Psoas muscle (tissue), 8 donors: ENCODE data around the gene VEGFA. TPM values are rescaled to one million over a fixed set of nuclear protein-coding genes. Genes with fewer than 3 reads are reported as not detected.

Source experiments
- ATAC-seq, 4 donors: fragments of 200-7000 bp; cut with Tn5 transposase; one replicate each; pipeline ENCODE4 v1.9.1; 2020; ENCODE audit warnings: moderate library complexity in 3 of 4, mild to moderate bottlenecking in 2 of 4
- DNase-seq, 2 donors: peaks; one replicate each; pipeline ENCODE4 v3.0.0-alpha.2; 2020
- H3K27ac ChIP-seq: fragments of 200-600 bp; one replicate; pipeline ENCODE4 v1.8.0; 2022
- H3K27me3 ChIP-seq, 3 donors: fragments of 200-600 bp in 1 of 3; one replicate each; pipeline versions ENCODE4 v1.6.1 to v1.8.0; 2013 to 2022; ENCODE audit warnings: low read length in 2 of 3, mild to moderate bottlenecking in 2 of 3, moderate library complexity in 1 of 3; ENCODE audit not compliant: insufficient read depth in 3 of 3
- H3K36me3 ChIP-seq, 2 donors: fragments of 200-600 bp in 1 of 2; one replicate each; pipeline versions ENCODE4 v1.6.1 to v1.8.0; 2013 to 2022; ENCODE audit warnings: low read depth in 1 of 2, mild to moderate bottlenecking in 1 of 2, moderate library complexity in 1 of 2; ENCODE audit not compliant: insufficient read depth in 1 of 2
- H3K4me1 ChIP-seq: fragments of 200-600 bp; one replicate; pipeline ENCODE4 v1.8.0; 2022
- H3K4me3 ChIP-seq: fragments of 200-600 bp; one replicate; pipeline ENCODE4 v1.8.0; 2022; ENCODE audit warnings: mild to moderate bottlenecking
- H3K9me3 ChIP-seq: fragments of 200-600 bp; one replicate; pipeline ENCODE4 v1.8.0; 2022
- WGBS, 3 donors: extraction: QIAGEN DNeasy Blood & Tissue Kit; methylation state at CpG; one replicate each; pipeline versions ENCODE4 v1.1.6 to v1.1.7; 2013; 5-methylcytosine and 5-hydroxymethylcytosine counted together
- intact Hi-C, 2 donors: fragments of 100-400 bp; cut with DNase I; formaldehyde crosslinking; loops; one replicate each; pipeline versions ENCODE4 v1.11.0 to v1.14.2; 2022
- polyA plus RNA-seq, 3 donors: library from polyadenylated mRNA; stranded (reverse); fragments of 200-250 nt; gene quantifications; one replicate each; pipeline ENCODE4 v1.2.3, GENCODE V29; 2013
- total RNA-seq, 4 donors: library from RNA; stranded (reverse); fragmentation: NEBNext Ultra II Directional in 2 of 4; extraction: Animal tissue kit (Norgen Biotek cat#: 25700) in 2 of 4; gene quantifications; one replicate each; pipeline versions ENCODE4 v1.2.1 to v1.2.4, GENCODE V29; 2021 to 2023
- TF ChIP-seq, protein P1 (sequence below): fragments of 200-600 bp; IDR thresholded peaks from one replicate; pipeline ENCODE4 v1.8.0; 2022; ENCODE audit warnings: antibody characterized with exemption
- donor health status: healthy with polysubstance abuse.
- donor health status: DM: no; HTN: no; CAD: no; lungs with moderate emphysema.
- donor health status: Bipolar disorder and iron deficiency.
- donor health status: healthy.
- donor health status: DM: yes; HTN: yes; CAD: no.
- donor health status: DM: no; HTN: no; CAD: no.
- donor health status: DM: no; HTN: no; CAD: no.
- donor health status: DM: yes; HTN: yes; CAD: no.

VEGFA gene
- total and polyA plus RNA-seq, 7 donors = 78.1 to 345 (median 132) TPM

DNA sequence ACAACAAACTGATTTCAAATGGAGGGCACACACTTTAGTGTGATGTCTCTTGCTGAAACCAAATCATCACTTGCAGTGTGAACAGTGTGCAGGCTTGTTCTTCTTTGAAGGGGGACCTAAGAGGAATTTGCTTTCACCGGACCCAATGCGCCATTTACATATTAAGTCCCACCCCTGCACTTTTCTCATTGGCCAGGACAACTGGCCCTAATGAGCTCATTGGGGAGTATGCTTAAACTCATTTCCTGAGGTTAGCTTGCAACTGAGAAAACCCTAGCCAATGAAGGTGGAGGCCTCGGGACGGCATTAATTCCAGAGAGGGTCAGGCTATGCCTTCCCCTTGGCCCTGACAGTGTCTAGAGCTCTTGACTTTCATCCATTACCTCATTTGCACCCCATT is 58.7 kb downstream of the VEGFA start:
- Histone ChIP-seq H3K36me3 (no peaks in the 10 kb centered on the region), H3K4me1 (no peaks in the 10 kb centered on the region), H3K9me3 (no peaks in the 10 kb centered on the region), H3K27me3 (no peaks in the 10 kb centered on the region), H3K4me3 (no peak overlapping the region), H3K27ac (no peak overlapping the region)
- ATAC-seq (no peak), DNase-seq (no peak)
- intact Hi-C loops = no loop called here
- TF ChIP-seq, protein P1, sequence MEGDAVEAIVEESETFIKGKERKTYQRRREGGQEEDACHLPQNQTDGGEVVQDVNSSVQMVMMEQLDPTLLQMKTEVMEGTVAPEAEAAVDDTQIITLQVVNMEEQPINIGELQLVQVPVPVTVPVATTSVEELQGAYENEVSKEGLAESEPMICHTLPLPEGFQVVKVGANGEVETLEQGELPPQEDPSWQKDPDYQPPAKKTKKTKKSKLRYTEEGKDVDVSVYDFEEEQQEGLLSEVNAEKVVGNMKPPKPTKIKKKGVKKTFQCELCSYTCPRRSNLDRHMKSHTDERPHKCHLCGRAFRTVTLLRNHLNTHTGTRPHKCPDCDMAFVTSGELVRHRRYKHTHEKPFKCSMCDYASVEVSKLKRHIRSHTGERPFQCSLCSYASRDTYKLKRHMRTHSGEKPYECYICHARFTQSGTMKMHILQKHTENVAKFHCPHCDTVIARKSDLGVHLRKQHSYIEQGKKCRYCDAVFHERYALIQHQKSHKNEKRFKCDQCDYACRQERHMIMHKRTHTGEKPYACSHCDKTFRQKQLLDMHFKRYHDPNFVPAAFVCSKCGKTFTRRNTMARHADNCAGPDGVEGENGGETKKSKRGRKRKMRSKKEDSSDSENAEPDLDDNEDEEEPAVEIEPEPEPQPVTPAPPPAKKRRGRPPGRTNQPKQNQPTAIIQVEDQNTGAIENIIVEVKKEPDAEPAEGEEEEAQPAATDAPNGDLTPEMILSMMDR = no peak
- 77 to 79% (median 78%) methylated on average over 4 of the region's 4 CpGs for WGBS, 3 donors

DNA sequence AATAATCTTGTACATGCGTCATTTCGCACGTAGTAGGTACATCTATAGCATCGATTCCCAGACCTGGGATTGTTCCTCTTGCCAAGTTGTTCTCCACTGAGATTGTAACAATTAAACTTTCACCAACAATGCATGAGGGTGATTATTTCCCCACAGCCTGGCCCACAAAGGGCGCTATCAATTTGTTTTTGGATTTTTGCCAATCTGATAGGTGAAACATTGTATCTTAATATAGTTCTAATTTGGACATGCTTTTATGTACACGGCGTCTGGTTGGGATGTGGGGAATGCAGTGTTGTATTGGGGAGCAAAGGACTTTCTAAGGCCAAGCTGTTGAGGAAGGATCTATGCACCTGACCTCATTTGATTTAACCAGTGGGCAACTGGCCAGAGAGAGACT is 59.5 kb downstream of the VEGFA start:
- no peaks in the 10 kb centered on the region for H3K9me3 ChIP-seq
- H3K27ac ChIP-seq = no peak overlapping the region
- no peak for ATAC-seq
- H3K4me1 ChIP-seq = no peaks in the 10 kb centered on the region
- no peaks in the 10 kb centered on the region for H3K36me3 ChIP-seq
- WGBS, 3 donors = 75 to 78% (median 77%) methylated on average over 7 of the region's 7 CpGs
- no peaks in the 10 kb centered on the region for H3K27me3 ChIP-seq
- intact Hi-C loops = no loop called here
- TF ChIP-seq, protein P1 = no peak
- no peak overlapping the region for H3K4me3 ChIP-seq
- no peak for DNase-seq

DNA sequence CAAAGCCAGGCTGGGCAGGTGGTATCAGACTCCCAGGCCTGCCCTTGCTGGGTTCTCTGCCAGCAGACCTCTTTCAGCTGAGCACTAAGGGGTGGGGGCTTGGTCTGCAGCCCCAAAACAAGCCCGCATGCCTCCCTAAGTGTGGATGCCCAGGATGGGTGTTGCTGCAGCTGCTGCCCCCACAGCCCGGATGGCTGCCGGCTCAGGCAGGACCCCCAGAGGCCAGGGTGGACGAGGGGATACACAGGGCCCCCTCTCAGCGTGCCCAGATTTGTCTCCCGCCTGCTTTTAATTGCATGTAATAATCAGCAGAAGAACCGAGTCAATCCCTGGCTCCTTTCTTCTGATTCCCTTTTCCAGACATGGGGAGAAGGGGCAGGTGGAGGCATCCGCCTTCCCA is 60.8 kb downstream of the VEGFA start:
- TF ChIP-seq, protein P1 = no peak
- Histone ChIP-seq H3K9me3 (no peaks in the 10 kb centered on the region), H3K27ac (no peak overlapping the region), H3K36me3 (no peaks in the 10 kb centered on the region), H3K27me3 (no peaks in the 10 kb centered on the region), H3K4me1 (no peaks in the 10 kb centered on the region), H3K4me3 (no peak overlapping the region)
- intact Hi-C loops = no loop called here
- no peak for DNase-seq
- 51 to 66% (median 62%) methylated on average over 6 to 8 of the region's 8 CpGs for WGBS, 3 donors
- ATAC-seq = no peak

DNA sequence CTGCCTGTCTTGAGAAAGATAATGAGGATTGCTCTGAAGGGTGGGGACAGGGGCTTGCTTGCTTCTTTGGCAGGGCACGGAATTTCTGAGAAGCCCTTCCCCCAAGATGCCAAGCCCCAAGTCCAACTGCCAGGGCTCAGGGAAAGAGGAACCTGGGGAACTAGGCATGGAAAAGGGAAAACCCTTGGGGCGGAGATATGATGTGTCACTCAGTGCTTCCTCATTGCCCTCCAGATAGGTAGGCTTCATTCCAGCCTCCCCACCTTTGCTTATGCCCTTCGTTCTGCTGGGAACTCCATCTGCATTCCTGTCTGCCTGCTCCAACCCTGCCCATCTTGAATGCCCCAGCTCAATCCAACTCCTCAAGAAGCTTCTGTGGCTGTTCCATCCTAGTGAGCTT is 61.2 kb downstream of the VEGFA start:
- no peak for ATAC-seq
- no peaks in the 10 kb centered on the region for H3K4me1 ChIP-seq
- intact Hi-C loops = no loop called here

More for the DNA sequence above, 61.2 kb downstream of the VEGFA start:
- Histone ChIP-seq H3K4me3 (no peak overlapping the region), H3K9me3 (no peaks in the 10 kb centered on the region), H3K27me3 (no peaks in the 10 kb centered on the region), H3K27ac (no peak overlapping the region), H3K36me3 (no peaks in the 10 kb centered on the region)
- no peak for DNase-seq
- TF ChIP-seq, protein P1 = no peak
- 64 to 72% (median 70%) methylated on average over 3 of the region's 3 CpGs for WGBS, 3 donors
